Cardiac fibroblast (primary cell): ENCODE results near the gene AGPAT1.
"Not testable (repeated sequence)": the region's sequence is repeated elsewhere in the genome, so short reads cannot be mapped to it uniquely, and the experiment has no call there.

Source experiments
- DNase-seq, 2 donors: peaks; one replicate each; pipeline versions ENCODE4 v3.0.0 to v3.0.0-alpha.2; 2010; ENCODE audit warnings: low read depth in 2 of 2
- H3K4me3 ChIP-seq, 2 donors: replicated peaks in 1 of 2; 1 replicate in 1 of 2; 2 replicates in 1 of 2; pipeline ENCODE4 v1.5.1; 2011; ENCODE audit warnings: low read depth in 2 of 2, low read length in 2 of 2, mild to moderate bottlenecking in 2 of 2, moderate library complexity in 1 of 2
- CTCF ChIP-seq: IDR thresholded peaks from one replicate; pipeline ENCODE4 v1.5.1; 2011; ENCODE audit warnings: low read depth, mild to moderate bottlenecking, low read length, inconsistent platforms

Gene AGPAT1

GRCh38 chr6:32189742-32190053, 13.8 kb upstream of the AGPAT1 start:
- peak overlapping the region; percentile 67 to 70 for H3K4me3 ChIP-seq
- DNase-seq = no peak
- TF ChIP-seq CTCF = no peak

GRCh38 chr6:32189069-32189741, 13.3 kb upstream of the AGPAT1 start:
- no peak for DNase-seq
- peak overlapping the region; percentile 67 to 70 for H3K4me3 ChIP-seq
- no peak for TF ChIP-seq CTCF

- DNase-seq = peak; percentile 25 to 41
- H3K4me3 ChIP-seq = peak overlapping the region; percentile 67 to 70
- TF ChIP-seq CTCF = no peak
These were observed 12.6 kb upstream of the AGPAT1 start for GRCh38 chr6:32188381-32189068.

- not testable (repeated sequence) for DNase-seq
- H3K4me3 ChIP-seq = peak overlapping the region; percentile 11 to 67
These were observed 12.0 kb upstream of the AGPAT1 start for GRCh38 chr6:32187725-32188380.

GRCh38 chr6:32187009-32187709, 11.3 kb upstream of the AGPAT1 start:
- TF ChIP-seq CTCF = no peak

GRCh38 chr6:32186151-32186840, 10.4 kb upstream of the AGPAT1 start:
- DNase-seq, H3K4me3 ChIP-seq: not testable (repeated sequence)

More at GRCh38 chr6:32187009-32187709, 11.3 kb upstream of the AGPAT1 start:
- no peak for DNase-seq
- no peak overlapping the region for H3K4me3 ChIP-seq

GRCh38 chr6:32185681-32186131, 9.8 kb upstream of the AGPAT1 start:
- DNase-seq = peak; percentile 92 to 95

More at GRCh38 chr6:32185681-32186131, 9.8 kb upstream of the AGPAT1 start:
- not testable (repeated sequence) for H3K4me3 ChIP-seq
